Common myeloid progenitor, CD34-positive (primary cell): ENCODE data around the gene SGCE.

ENCODE experiments used
- CTCF ChIA-PET: fragments of 350-600 bp; sonication (Branson Sonifier 250); formaldehyde crosslinking; loops from one replicate; lab custom pipeline; 2021; ENCODE audit warnings: antibody characterized with exemption; lab: Charles Lee
- POLR2A ChIA-PET: fragments of 350-600 bp; sonication (Branson Sonifier 250); formaldehyde crosslinking; loops from one replicate; lab custom pipeline; 2021; ENCODE audit warnings: antibody characterized with exemption; lab: Charles Lee
- DNase-seq, 3 donors: peaks; one replicate each; pipeline versions ENCODE4 v3.0.0 to v3.0.0-alpha.2; 2013
- H3K27ac ChIP-seq, 2 experiments: 1 replicate in 1 of 2; 2 replicates in 1 of 2; pipeline ENCODE4 v1.7.0; 2013; ENCODE audit warnings: inconsistent platforms in 2 of 2, low read length in 2 of 2, mild to moderate bottlenecking in 2 of 2, low read depth in 1 of 2, moderate library complexity in 1 of 2; ENCODE audit not compliant: severe bottlenecking in 2 of 2, insufficient read depth in 1 of 2, poor library complexity in 1 of 2
- H3K27me3 ChIP-seq, 5 experiments: replicated peaks in 2 of 5; 1 replicate in 3 of 5; 2 replicates in 2 of 5; pipeline versions ENCODE4 v1.6.1 to v1.7.0; 2013; ENCODE audit warnings: low read length in 4 of 5, mild to moderate bottlenecking in 2 of 5, moderate library complexity in 2 of 5, inconsistent platforms in 1 of 5; ENCODE audit not compliant: insufficient read depth in 5 of 5, control insufficient read depth in 4 of 5
- H3K36me3 ChIP-seq, 4 experiments: 1 replicate in 2 of 4; 2 replicates in 2 of 4; pipeline versions ENCODE4 v1.6.1 to v1.7.0; 2013; ENCODE audit warnings: low read length in 3 of 4, control low read depth in 1 of 4, mild to moderate bottlenecking in 1 of 4; ENCODE audit not compliant: control insufficient read depth in 4 of 4, insufficient read depth in 4 of 4
- H3K4me1 ChIP-seq, 4 experiments: 1 replicate in 3 of 4; 2 replicates in 1 of 4; pipeline versions ENCODE4 v1.6.1 to v1.7.1; 2013; ENCODE audit warnings: low read length in 3 of 4, mild to moderate bottlenecking in 3 of 4, control low read depth in 1 of 4, inconsistent platforms in 1 of 4, moderate library complexity in 1 of 4; ENCODE audit not compliant: control insufficient read depth in 4 of 4, insufficient read depth in 4 of 4; ENCODE audit errors: control extremely low read depth in 1 of 4
- H3K4me3 ChIP-seq, 7 experiments: 1 replicate in 4 of 7; 2 replicates in 3 of 7; pipeline versions ENCODE4 v1.5.1 to v1.7.0; 2013; ENCODE audit warnings: mild to moderate bottlenecking in 7 of 7, low read length in 6 of 7, moderate library complexity in 6 of 7, inconsistent platforms in 2 of 7, low read depth in 2 of 7, control low read depth in 1 of 7; ENCODE audit not compliant: insufficient read depth in 4 of 7, control insufficient read depth in 1 of 7; ENCODE audit errors: extremely low read depth in 1 of 7
- H3K9me3 ChIP-seq, 5 experiments: 1 replicate in 4 of 5; 2 replicates in 1 of 5; pipeline versions ENCODE4 v1.6.1 to v1.7.1; 2013; ENCODE audit warnings: low read length in 4 of 5, mild to moderate bottlenecking in 2 of 5, inconsistent platforms in 1 of 5, low read depth in 1 of 5, moderate library complexity in 1 of 5; ENCODE audit not compliant: control insufficient read depth in 4 of 5, insufficient read depth in 2 of 5; ENCODE audit errors: control extremely low read depth in 1 of 5
- WGBS: methylation state at CpG from one replicate; pipeline ENCODE4 v1.1.5; 2013; ENCODE audit not compliant: insufficient coverage; 5-methylcytosine and 5-hydroxymethylcytosine counted together

Gene SGCE

GRCh38 chr7:94687810-94688209 lies 31.9 kb upstream of the SGCE start:
- Histone ChIP-seq H3K4me3 (no peak overlapping the region), H3K4me1 (no peaks in the 10 kb centered on the region), H3K27ac (no peak overlapping the region), H3K9me3 (no peaks in the 10 kb centered on the region), H3K36me3 (no peaks in the 10 kb centered on the region), H3K27me3 (peaks cover 0 to 3% (median 0%) of the 10 kb centered on the region in 5 experiments)
- CTCF ChIA-PET: no interaction called here
- WGBS: 81% methylated on average over 2 of the region's 2 CpGs
- no peak for DNase-seq
- POLR2A ChIA-PET: no interaction called here

- 80% methylated on average over 1 of the region's 2 CpGs for WGBS
- Histone ChIP-seq H3K4me3 (no peak overlapping the region), H3K27me3 (peaks cover 0 to 3% (median 0%) of the 10 kb centered on the region in 5 experiments), H3K4me1 (no peaks in the 10 kb centered on the region), H3K9me3 (no peaks in the 10 kb centered on the region), H3K27ac (no peak overlapping the region), H3K36me3 (no peaks in the 10 kb centered on the region)
- DNase-seq: no peak
- ChIA-PET POLR2A (no interaction called here), CTCF (no interaction called here)
Observed at GRCh38 chr7:94687076-94687475, 31.1 kb upstream of the SGCE start.

DNA sequence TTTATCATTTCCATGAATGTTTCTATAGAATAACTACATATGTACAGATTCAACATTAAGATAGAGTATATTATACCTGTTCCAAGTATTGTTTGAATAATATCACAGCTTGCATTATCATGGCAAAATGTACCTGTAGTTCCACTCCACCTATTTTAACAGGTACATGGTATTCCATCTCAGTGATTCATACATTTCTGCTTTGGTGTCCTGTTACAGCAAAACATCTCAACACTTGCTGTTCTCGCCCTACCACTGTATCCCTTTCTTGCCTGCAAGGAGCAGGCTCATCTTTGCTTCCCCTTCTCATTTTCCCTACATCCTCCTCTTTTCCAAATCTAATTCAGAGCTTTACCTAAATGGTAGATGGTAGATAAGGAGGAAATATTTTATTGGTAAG lies 27.1 kb upstream of the SGCE start:
- H3K36me3 ChIP-seq: no peaks in the 10 kb centered on the region
- no peaks in the 10 kb centered on the region for H3K4me1 ChIP-seq
- CTCF ChIA-PET: no interaction called here
- no peak overlapping the region for H3K27ac ChIP-seq
- no peak for DNase-seq
- peaks cover 0 to 3% (median 0%) of the 10 kb centered on the region in 5 experiments for H3K27me3 ChIP-seq
- WGBS: no CpG with 5 or more reads among the region's 1 CpG
- no peak overlapping the region for H3K4me3 ChIP-seq
- H3K9me3 ChIP-seq: no peaks in the 10 kb centered on the region
- POLR2A ChIA-PET: no interaction called here

DNA sequence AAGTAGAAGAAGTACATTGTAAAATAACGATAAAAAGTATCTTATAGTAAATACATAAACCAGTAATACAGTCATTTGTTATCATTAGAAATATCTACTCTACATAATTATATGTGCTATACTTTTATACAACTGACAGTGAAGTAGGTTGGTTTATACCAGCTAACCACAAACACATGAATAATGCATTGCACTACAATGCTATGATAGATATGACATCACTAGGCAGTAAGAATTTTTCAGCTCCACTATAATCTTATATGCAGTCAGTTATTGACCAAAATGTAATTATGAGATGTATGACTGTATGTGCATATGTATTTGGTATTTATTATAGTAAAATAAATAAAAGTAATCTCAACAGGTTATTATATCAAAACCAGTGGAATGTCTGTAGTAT lies 23.4 kb upstream of the SGCE start:
- no peak for DNase-seq
- Histone ChIP-seq H3K9me3 (no peaks in the 10 kb centered on the region), H3K4me1 (no peaks in the 10 kb centered on the region), H3K36me3 (no peaks in the 10 kb centered on the region), H3K4me3 (no peak overlapping the region), H3K27ac (no peak overlapping the region), H3K27me3 (no peaks in the 10 kb centered on the region)
- POLR2A ChIA-PET: no interaction called here
- CTCF ChIA-PET: no interaction called here
- no CpG with 5 or more reads among the region's 1 CpG for WGBS

DNA sequence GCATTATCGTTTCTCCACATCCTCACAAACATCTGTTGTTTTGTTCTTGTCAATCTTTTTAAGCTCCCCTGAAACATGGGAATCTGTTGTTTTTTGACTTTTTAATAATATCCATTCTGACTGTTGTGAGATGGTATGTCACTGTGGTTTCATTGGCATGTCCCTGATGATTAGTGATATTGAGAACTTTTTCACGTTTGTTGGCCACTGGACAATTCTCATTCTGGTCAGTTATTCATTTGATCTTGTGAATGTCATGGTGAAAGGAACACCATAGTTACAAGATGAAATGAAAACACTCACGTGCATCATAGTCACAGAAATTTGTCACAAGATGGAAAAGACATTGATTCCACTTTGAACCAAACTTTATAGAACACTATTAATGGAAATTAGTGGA lies 20.5 kb upstream of the SGCE start:
- Histone ChIP-seq H3K4me1 (no peaks in the 10 kb centered on the region), H3K4me3 (no peak overlapping the region), H3K9me3 (peaks cover 0 to 1% (median 0%) of the 10 kb centered on the region in 5 experiments), H3K27ac (no peak overlapping the region), H3K27me3 (no peaks in the 10 kb centered on the region), H3K36me3 (no peaks in the 10 kb centered on the region)
- WGBS: 100% methylated on average over 1 of the region's 3 CpGs
- POLR2A ChIA-PET: no interaction called here
- DNase-seq: no peak
- CTCF ChIA-PET: no interaction called here

DNA sequence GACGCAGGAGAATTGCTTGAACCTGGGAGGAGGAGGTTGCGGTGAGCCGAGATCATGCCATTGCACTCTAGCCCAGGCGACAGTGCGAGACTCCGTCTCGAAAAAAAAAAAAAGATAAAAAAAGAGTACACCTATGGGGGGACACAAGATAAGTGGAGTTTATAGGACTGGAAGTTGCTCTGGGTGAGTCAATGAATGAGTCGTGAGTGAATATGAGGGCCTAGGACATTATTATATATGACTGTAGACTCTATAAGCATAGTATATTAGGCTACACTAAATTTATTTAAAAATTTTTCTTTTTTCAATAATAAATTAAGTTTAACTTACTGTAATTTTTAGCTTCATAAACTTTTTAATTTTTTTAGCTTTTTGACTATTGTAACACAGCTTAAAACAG lies 19.4 kb upstream of the SGCE start:
- Histone ChIP-seq H3K36me3 (no peaks in the 10 kb centered on the region), H3K4me1 (no peaks in the 10 kb centered on the region), H3K4me3 (no peak overlapping the region), H3K27ac (no peak overlapping the region), H3K9me3 (peaks cover 0 to 1% (median 0%) of the 10 kb centered on the region in 5 experiments), H3K27me3 (no peaks in the 10 kb centered on the region)
- ChIA-PET CTCF (no interaction called here), POLR2A (interaction anchor here (0.6 kb wide), 1 partner anchor 133 kb away, joined by 4 read pairs; no protein-coding TSS in a partner anchor)
- WGBS: 100% methylated on average over 2 of the region's 8 CpGs
- no peak for DNase-seq

- H3K9me3 ChIP-seq: peaks cover 0 to 1% (median 0%) of the 10 kb centered on the region in 5 experiments
Observed at GRCh38 chr7:94671444-94672235, 15.7 kb upstream of the SGCE start.

More at GRCh38 chr7:94671444-94672235, 15.7 kb upstream of the SGCE start:
- ChIA-PET CTCF (interaction anchor here (1.0 kb wide), 1 partner anchor 12 kb away, joined by 3 read pairs; no protein-coding TSS in a partner anchor), POLR2A (no interaction called here)
- no peak overlapping the region for H3K27ac ChIP-seq
- H3K4me3 ChIP-seq: no peak overlapping the region
- 97% methylated on average over 4 of the region's 4 CpGs for WGBS
- no peaks in the 10 kb centered on the region for H3K36me3 ChIP-seq
- DNase-seq: no peak
- H3K4me1 ChIP-seq: no peaks in the 10 kb centered on the region
- peaks cover 0 to 5% (median 0%) of the 10 kb centered on the region in 5 experiments for H3K27me3 ChIP-seq
